Left ventricle myocardium inferior (tissue), 1 donor: ENCODE results near the gene AP1G2. TPM values are rescaled to one million over a fixed set of nuclear protein-coding genes. Genes with fewer than 3 reads are reported as not detected.

Source experiments
- DNase-seq: peaks from one replicate; pipeline ENCODE4 v3.0.0-alpha.2; 2020
- H3K27ac ChIP-seq: fragments of 200-600 bp; replicated peaks from 2 replicates; pipeline ENCODE4 v1.8.0; 2021
- H3K27me3 ChIP-seq: fragments of 200-600 bp; 2 replicates; pipeline ENCODE4 v1.8.0; 2021; ENCODE audit warnings: low read depth
- H3K36me3 ChIP-seq: fragments of 200-600 bp; 2 replicates; pipeline ENCODE4 v1.8.0; 2021
- H3K4me1 ChIP-seq: fragments of 200-600 bp; 2 replicates; pipeline ENCODE4 v1.8.0; 2021
- H3K4me3 ChIP-seq: fragments of 200-600 bp; 2 replicates; pipeline ENCODE4 v1.8.0; 2021; ENCODE audit warnings: mild to moderate bottlenecking, moderate library complexity
- H3K9me3 ChIP-seq: fragments of 200-600 bp; replicated peaks from 2 replicates; pipeline ENCODE4 v1.8.0; 2021
- CTCF ChIP-seq: fragments of 200-600 bp; IDR thresholded peaks from 2 replicates; pipeline ENCODE4 v1.8.0; 2021; ENCODE audit warnings: antibody characterized with exemption, mild to moderate bottlenecking, borderline replicate concordance
- intact Hi-C: fragments of 100-400 bp; cut with micrococcal nuclease; formaldehyde crosslinking; loops from one replicate; pipeline ENCODE4 v1.11.0; 2022
- total RNA-seq: library from RNA; stranded (reverse); fragmentation: NEBNext Ultra II Directional; extraction: Animal tissue kit (Norgen Biotek cat#: 25700); gene quantifications from one replicate; pipeline ENCODE4 v1.2.1, GENCODE V29; 2021
- donor health status: DM: no; HTN: yes; CAD: no; lungs with severe emphysema.

Gene AP1G2
- total RNA-seq, 1 donor from 2014 or later: 10.4 TPM

GRCh38 chr14:23577004-23577681 lies 9.6 kb upstream of the AP1G2 start:
- no peak for TF ChIP-seq CTCF
- intact Hi-C loops: no loop called here
- Histone ChIP-seq H3K4me1 (peaks cover 18% of the 10 kb centered on the region), H3K27me3 (peaks cover 96% of the 10 kb centered on the region), H3K27ac (no peak overlapping the region), H3K36me3 (no peaks in the 10 kb centered on the region), H3K4me3 (peak overlapping the region; percentile 57), H3K9me3 (no peaks in the 10 kb centered on the region)
- no peak for DNase-seq

GRCh38 chr14:23573384-23574015 lies 5.9 kb upstream of the AP1G2 start:
- peaks cover 18% of the 10 kb centered on the region for H3K4me1 ChIP-seq
- H3K36me3 ChIP-seq: no peaks in the 10 kb centered on the region
- peaks cover 74% of the 10 kb centered on the region for H3K27me3 ChIP-seq
- TF ChIP-seq CTCF: no peak
- H3K9me3 ChIP-seq: no peaks in the 10 kb centered on the region
- no peak for DNase-seq
- H3K27ac ChIP-seq: no peak overlapping the region
- intact Hi-C loops: no loop called here
- H3K4me3 ChIP-seq: no peak overlapping the region

- H3K9me3 ChIP-seq: no peaks in the 10 kb centered on the region
- peaks cover 67% of the 10 kb centered on the region for H3K27me3 ChIP-seq
- intact Hi-C loops: no loop called here
- DNase-seq: no peak
- peaks cover 22% of the 10 kb centered on the region for H3K4me1 ChIP-seq
- no peaks in the 10 kb centered on the region for H3K36me3 ChIP-seq
- no peak overlapping the region for H3K4me3 ChIP-seq
- TF ChIP-seq CTCF: no peak
- peak overlapping the region; percentile 19 for H3K27ac ChIP-seq
These were observed 5.2 kb upstream of the AP1G2 start for GRCh38 chr14:23572836-23573235.

GRCh38 chr14:23572524-23572828 lies 4.9 kb upstream of the AP1G2 start:
- H3K27me3 ChIP-seq: peaks cover 64% of the 10 kb centered on the region
- no peak for DNase-seq
- H3K9me3 ChIP-seq: no peaks in the 10 kb centered on the region
- peaks cover 23% of the 10 kb centered on the region for H3K4me1 ChIP-seq
- H3K4me3 ChIP-seq: no peak overlapping the region
- intact Hi-C loops: no loop called here
- peak overlapping the region; percentile 19 for H3K27ac ChIP-seq
- no peaks in the 10 kb centered on the region for H3K36me3 ChIP-seq
- no peak for TF ChIP-seq CTCF

GRCh38 chr14:23571701-23572523 lies 4.3 kb upstream of the AP1G2 start:
- intact Hi-C loops: no loop called here
- Histone ChIP-seq H3K4me3 (no peak overlapping the region), H3K36me3 (no peaks in the 10 kb centered on the region), H3K4me1 (peaks cover 23% of the 10 kb centered on the region), H3K27me3 (peaks cover 58% of the 10 kb centered on the region), H3K9me3 (no peaks in the 10 kb centered on the region), H3K27ac (peak overlapping the region; percentile 19)
- no peak for TF ChIP-seq CTCF
- no peak for DNase-seq
